Ishikawa (cell line): Measurements from ENCODE around the gene SOCS1.

Experiments used
- CEBPB ChIP-seq: IDR thresholded peaks from 2 replicates; pipeline ENCODE4 v1.6.1; 2012
- CREB1 ChIP-seq: IDR thresholded peaks from 2 replicates; pipeline ENCODE4 v1.6.1; 2012; ENCODE audit warnings: low read depth
- EP300 ChIP-seq: IDR thresholded peaks from 2 replicates; pipeline ENCODE4 v1.6.1; 2012; ENCODE audit warnings: borderline replicate concordance
- FOXM1 ChIP-seq: IDR thresholded peaks from 2 replicates; pipeline ENCODE4 v1.6.1; 2012; ENCODE audit warnings: low read depth, borderline replicate concordance
- NFIC ChIP-seq: IDR thresholded peaks from 2 replicates; pipeline ENCODE4 v1.6.1; 2012
- RAD21 ChIP-seq: IDR thresholded peaks from 2 replicates; pipeline ENCODE4 v1.6.1; 2012; ENCODE audit warnings: low read depth
- TAF1 ChIP-seq: IDR thresholded peaks from 2 replicates; pipeline ENCODE4 v1.6.1; 2012; ENCODE audit warnings: low read depth, mild to moderate bottlenecking
- TCF12 ChIP-seq: IDR thresholded peaks from 2 replicates; pipeline ENCODE4 v1.6.1; 2012; ENCODE audit warnings: low read depth
- YY1 ChIP-seq: IDR thresholded peaks from 2 replicates; pipeline ENCODE4 v1.6.1; 2012; ENCODE audit warnings: low read depth
- TF ChIP-seq, protein P1 (sequence below): IDR thresholded peaks from 2 replicates; pipeline ENCODE4 v1.6.1; 2012; ENCODE audit warnings: low read depth, mild to moderate bottlenecking
- TF ChIP-seq, protein P2 (sequence below): IDR thresholded peaks from 2 replicates; pipeline ENCODE4 v1.6.1; 2012
- TF ChIP-seq, protein P3 (sequence below): IDR thresholded peaks from 2 replicates; pipeline ENCODE4 v1.6.1; 2012

DNA sequence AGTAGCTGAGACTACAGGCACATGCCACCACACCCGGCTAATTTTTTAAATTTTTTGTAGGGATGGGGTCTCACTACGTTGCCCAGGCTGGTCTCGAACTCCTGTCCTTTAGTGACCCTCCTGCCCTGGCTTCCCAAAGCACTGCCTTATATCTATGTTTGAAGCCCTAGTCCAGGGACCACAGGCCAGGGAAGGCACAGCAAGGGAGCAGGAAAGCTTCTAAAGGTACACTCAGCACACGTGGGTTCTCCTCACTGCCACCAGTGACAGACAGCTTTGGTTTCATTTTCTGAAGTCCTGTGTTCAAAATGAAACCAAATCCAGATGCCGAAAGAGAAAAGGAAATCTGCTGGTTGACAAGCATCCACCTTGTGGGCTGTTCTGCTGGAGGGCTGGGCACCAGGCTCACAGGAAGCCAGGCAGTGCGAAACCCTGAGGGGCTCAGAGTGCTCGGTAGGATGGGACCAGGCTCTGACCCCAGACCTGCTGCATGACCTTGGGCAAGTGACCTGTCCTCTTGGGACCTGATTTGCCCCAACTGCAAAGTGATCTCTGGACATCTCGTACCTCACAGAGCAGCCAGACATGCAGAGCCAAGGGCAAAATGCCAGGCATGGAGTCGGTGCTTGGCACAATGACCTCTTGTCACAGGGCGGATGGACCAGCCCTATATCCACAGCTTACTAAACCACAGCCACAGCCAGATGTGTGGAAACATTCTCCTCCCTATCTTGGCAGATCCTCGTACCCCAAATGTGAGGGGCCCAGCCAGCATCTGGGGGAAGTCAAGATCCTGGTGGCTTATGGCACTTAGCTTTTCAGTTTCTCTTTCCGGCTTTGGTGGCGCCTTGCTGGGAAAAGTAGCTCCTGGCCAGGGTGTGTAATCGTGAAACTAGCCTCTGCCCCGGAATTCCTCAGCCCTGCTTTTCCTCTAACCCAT, 2.8 kb upstream of the SOCS1 start:
- 0 out of 2 replicates have a peak, but pooled peaks have one; percentile 8 for TF ChIP-seq NFIC
- TF ChIP-seq, protein P1, sequence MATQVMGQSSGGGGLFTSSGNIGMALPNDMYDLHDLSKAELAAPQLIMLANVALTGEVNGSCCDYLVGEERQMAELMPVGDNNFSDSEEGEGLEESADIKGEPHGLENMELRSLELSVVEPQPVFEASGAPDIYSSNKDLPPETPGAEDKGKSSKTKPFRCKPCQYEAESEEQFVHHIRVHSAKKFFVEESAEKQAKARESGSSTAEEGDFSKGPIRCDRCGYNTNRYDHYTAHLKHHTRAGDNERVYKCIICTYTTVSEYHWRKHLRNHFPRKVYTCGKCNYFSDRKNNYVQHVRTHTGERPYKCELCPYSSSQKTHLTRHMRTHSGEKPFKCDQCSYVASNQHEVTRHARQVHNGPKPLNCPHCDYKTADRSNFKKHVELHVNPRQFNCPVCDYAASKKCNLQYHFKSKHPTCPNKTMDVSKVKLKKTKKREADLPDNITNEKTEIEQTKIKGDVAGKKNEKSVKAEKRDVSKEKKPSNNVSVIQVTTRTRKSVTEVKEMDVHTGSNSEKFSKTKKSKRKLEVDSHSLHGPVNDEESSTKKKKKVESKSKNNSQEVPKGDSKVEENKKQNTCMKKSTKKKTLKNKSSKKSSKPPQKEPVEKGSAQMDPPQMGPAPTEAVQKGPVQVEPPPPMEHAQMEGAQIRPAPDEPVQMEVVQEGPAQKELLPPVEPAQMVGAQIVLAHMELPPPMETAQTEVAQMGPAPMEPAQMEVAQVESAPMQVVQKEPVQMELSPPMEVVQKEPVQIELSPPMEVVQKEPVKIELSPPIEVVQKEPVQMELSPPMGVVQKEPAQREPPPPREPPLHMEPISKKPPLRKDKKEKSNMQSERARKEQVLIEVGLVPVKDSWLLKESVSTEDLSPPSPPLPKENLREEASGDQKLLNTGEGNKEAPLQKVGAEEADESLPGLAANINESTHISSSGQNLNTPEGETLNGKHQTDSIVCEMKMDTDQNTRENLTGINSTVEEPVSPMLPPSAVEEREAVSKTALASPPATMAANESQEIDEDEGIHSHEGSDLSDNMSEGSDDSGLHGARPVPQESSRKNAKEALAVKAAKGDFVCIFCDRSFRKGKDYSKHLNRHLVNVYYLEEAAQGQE, result no peak
- TF ChIP-seq, protein P2, sequence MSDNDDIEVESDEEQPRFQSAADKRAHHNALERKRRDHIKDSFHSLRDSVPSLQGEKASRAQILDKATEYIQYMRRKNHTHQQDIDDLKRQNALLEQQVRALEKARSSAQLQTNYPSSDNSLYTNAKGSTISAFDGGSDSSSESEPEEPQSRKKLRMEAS, result no peak
- TF ChIP-seq FOXM1, result no peak
- no peak for TF ChIP-seq YY1
- TF ChIP-seq, protein P3, sequence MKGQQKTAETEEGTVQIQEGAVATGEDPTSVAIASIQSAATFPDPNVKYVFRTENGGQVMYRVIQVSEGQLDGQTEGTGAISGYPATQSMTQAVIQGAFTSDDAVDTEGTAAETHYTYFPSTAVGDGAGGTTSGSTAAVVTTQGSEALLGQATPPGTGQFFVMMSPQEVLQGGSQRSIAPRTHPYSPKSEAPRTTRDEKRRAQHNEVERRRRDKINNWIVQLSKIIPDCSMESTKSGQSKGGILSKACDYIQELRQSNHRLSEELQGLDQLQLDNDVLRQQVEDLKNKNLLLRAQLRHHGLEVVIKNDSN, result no peak
- no peak for TF ChIP-seq TAF1
- TF ChIP-seq EP300, result no peak
- no peak for TF ChIP-seq CEBPB
- no peak for TF ChIP-seq CREB1
- no peak for TF ChIP-seq RAD21
- TF ChIP-seq TCF12, result no peak
